Lower leg skin (tissue), 3 donors: Measurements from ENCODE around the gene TULP4.

Experiments
- POLR2A ChIP-seq, 2 donors: fragments of 450-650 bp; IDR thresholded peaks; one replicate each; pipeline ENCODE4 v1.6.1; 2016 to 2017; ENCODE audit warnings: antibody characterized with exemption in 2 of 2, mild to moderate bottlenecking in 1 of 2, moderate library complexity in 1 of 2
- TF ChIP-seq, protein P1 (sequence below), 3 donors: fragments of 450-650 bp; IDR thresholded peaks; one replicate each; pipeline ENCODE4 v1.5.1; 2016; ENCODE audit warnings: antibody characterized with exemption in 3 of 3, mild to moderate bottlenecking in 3 of 3, moderate library complexity in 2 of 3

DNA sequence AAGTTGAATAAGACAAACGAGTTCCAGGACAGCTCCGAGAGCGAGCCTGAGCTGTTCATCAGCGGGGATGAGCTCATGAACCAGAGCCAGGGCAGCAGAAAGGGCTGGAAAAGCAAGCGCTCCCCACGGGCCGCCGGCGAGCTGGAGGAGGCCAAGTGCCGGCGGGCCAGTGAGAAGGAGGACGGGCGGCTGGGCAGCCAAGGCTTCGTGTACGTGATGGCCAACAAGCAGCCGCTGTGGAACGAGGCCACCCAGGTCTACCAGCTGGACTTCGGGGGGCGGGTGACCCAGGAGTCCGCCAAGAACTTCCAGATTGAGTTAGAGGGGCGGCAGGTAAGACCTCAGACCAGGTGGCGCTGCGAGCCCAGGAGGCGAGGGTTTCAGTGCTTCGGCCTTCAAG lies 191.6 kb downstream of the TULP4 start:
- no peak for TF ChIP-seq POLR2A (IDR thresholded peaks at IDR 0.05)
- TF ChIP-seq, protein P1, sequence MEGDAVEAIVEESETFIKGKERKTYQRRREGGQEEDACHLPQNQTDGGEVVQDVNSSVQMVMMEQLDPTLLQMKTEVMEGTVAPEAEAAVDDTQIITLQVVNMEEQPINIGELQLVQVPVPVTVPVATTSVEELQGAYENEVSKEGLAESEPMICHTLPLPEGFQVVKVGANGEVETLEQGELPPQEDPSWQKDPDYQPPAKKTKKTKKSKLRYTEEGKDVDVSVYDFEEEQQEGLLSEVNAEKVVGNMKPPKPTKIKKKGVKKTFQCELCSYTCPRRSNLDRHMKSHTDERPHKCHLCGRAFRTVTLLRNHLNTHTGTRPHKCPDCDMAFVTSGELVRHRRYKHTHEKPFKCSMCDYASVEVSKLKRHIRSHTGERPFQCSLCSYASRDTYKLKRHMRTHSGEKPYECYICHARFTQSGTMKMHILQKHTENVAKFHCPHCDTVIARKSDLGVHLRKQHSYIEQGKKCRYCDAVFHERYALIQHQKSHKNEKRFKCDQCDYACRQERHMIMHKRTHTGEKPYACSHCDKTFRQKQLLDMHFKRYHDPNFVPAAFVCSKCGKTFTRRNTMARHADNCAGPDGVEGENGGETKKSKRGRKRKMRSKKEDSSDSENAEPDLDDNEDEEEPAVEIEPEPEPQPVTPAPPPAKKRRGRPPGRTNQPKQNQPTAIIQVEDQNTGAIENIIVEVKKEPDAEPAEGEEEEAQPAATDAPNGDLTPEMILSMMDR (IDR thresholded peaks at IDR 0.05): no peak
